Suprapubic skin (tissue), 3 donors: ENCODE measurements around the gene DAND5.

Source experiments
- EP300 ChIP-seq: sonication (generic); formaldehyde crosslinking; IDR thresholded peaks from one replicate; pipeline ENCODE4 v1.6.1; 2017; ENCODE audit warnings: antibody characterized with exemption
- POLR2A ChIP-seq, 2 donors: fragments of 450-650 bp; IDR thresholded peaks; one replicate each; pipeline ENCODE4 v1.6.1; 2017; ENCODE audit warnings: antibody characterized with exemption in 2 of 2, mild to moderate bottlenecking in 2 of 2, moderate library complexity in 2 of 2
- TF ChIP-seq, protein P1 (sequence below), 2 donors: fragments of 200-600 bp in 1 of 2; fragments of 450-650 bp in 1 of 2; sonication (generic) in 1 of 2; IDR thresholded peaks; one replicate each; pipeline ENCODE4 v1.5.1; 2016 to 2019; ENCODE audit warnings: antibody characterized with exemption in 2 of 2, mild to moderate bottlenecking in 1 of 2, moderate library complexity in 1 of 2

DNA sequence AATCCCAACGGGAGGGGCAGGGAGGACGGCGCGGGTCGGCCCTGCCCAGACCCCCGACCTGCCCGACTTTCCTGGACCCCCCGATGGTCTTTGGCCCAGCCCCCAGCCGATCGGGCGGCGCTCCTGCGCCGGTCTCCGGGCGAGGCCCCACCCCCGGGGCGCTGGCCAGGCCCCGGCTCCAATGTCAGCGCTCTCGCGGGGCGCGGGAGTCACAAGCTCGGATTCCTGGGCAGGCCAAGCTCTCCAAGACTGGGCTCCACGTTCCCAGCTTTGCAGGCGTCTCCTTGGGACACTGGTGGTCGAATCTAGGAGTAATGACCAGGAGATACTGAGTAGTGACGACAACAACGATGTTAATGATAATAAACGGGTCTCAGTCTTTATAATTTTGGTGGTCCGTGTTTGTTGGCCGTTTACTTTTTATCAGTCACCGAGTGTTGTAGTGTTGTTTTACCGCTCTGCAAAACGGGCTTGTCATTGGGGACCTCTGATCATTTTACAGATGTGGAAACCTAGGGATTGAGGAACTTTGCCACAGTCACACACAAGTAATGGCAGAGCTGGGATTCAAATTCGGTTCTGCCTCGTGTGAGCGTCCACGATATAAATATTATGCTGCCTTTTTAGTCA lies 23.2 kb upstream of the DAND5 start:
- TF ChIP-seq, protein P1, sequence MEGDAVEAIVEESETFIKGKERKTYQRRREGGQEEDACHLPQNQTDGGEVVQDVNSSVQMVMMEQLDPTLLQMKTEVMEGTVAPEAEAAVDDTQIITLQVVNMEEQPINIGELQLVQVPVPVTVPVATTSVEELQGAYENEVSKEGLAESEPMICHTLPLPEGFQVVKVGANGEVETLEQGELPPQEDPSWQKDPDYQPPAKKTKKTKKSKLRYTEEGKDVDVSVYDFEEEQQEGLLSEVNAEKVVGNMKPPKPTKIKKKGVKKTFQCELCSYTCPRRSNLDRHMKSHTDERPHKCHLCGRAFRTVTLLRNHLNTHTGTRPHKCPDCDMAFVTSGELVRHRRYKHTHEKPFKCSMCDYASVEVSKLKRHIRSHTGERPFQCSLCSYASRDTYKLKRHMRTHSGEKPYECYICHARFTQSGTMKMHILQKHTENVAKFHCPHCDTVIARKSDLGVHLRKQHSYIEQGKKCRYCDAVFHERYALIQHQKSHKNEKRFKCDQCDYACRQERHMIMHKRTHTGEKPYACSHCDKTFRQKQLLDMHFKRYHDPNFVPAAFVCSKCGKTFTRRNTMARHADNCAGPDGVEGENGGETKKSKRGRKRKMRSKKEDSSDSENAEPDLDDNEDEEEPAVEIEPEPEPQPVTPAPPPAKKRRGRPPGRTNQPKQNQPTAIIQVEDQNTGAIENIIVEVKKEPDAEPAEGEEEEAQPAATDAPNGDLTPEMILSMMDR (IDR thresholded peaks at IDR 0.05), result no peak
- TF ChIP-seq POLR2A (IDR thresholded peaks at IDR 0.05), result no peak
- TF ChIP-seq EP300, result no peak
